ENCODE results near the gene DPP6. TPM values are rescaled to one million over a fixed set of nuclear protein-coding genes. Genes with fewer than 3 reads are reported as not detected.

DPP6 gene
- total and polyA plus RNA-seq, 2 experiments from 2014 or later = 0.20 to 0.44 TPM

- 94% methylated on average over 4 of the region's 4 CpGs for WGBS (ENCODE audit: low lambda C conversion rate, missing lambda C conversion rate)
- Histone ChIP-seq H3K4me3 (no peak overlapping the region), H3K4me1 (ENCODE audit: insufficient read depth) (no peaks in the 10 kb centered on the region), H2AFZ (no peak overlapping the region), H3K4me2 (no peak overlapping the region), H3K79me2 (no peaks in the 10 kb centered on the region), H4K20me1 (ENCODE audit: insufficient read depth, poor library complexity, severe bottlenecking) (no peaks in the 10 kb centered on the region), H3K27ac (no peak overlapping the region), H3K36me3 (replicated peaks; ENCODE audit: insufficient read depth, low read depth) (no peaks in the 10 kb centered on the region), H3K27me3 (no peaks in the 10 kb centered on the region), H3K9me3 (ENCODE audit: low read depth) (no peaks in the 10 kb centered on the region), H3K9me2 (replicated peaks; ENCODE audit: insufficient read depth) (no peaks in the 10 kb centered on the region)
- TF ChIP-seq EZH2 (IDR thresholded peaks at IDR 0.05; ENCODE audit: borderline replicate concordance) (no peak), EZH2phosphoT487 (IDR thresholded peaks at IDR 0.05; ENCODE audit: low read depth, severe bottlenecking, unreplicated experiment) (no peak)
- TF ChIP-seq, protein P1, sequence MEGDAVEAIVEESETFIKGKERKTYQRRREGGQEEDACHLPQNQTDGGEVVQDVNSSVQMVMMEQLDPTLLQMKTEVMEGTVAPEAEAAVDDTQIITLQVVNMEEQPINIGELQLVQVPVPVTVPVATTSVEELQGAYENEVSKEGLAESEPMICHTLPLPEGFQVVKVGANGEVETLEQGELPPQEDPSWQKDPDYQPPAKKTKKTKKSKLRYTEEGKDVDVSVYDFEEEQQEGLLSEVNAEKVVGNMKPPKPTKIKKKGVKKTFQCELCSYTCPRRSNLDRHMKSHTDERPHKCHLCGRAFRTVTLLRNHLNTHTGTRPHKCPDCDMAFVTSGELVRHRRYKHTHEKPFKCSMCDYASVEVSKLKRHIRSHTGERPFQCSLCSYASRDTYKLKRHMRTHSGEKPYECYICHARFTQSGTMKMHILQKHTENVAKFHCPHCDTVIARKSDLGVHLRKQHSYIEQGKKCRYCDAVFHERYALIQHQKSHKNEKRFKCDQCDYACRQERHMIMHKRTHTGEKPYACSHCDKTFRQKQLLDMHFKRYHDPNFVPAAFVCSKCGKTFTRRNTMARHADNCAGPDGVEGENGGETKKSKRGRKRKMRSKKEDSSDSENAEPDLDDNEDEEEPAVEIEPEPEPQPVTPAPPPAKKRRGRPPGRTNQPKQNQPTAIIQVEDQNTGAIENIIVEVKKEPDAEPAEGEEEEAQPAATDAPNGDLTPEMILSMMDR (IDR thresholded peaks at IDR 0.05; ENCODE audit: poor library complexity) = no peak
- no peak for DNase-seq (ENCODE audit: low spot score)
Measured at GRCh38 chr7:154915600-154915999, 863.4 kb downstream of the DPP6 start.

GRCh38 chr7:154916381-154916780 lies 864.2 kb downstream of the DPP6 start:
- no peaks in the 10 kb centered on the region for H4K20me1 ChIP-seq (ENCODE audit: insufficient read depth, poor library complexity, severe bottlenecking)
- H3K79me2 ChIP-seq = no peaks in the 10 kb centered on the region
- TF ChIP-seq EZH2phosphoT487 (IDR thresholded peaks at IDR 0.05; ENCODE audit: low read depth, severe bottlenecking, unreplicated experiment) = no peak
- TF ChIP-seq, protein P1 (IDR thresholded peaks at IDR 0.05; ENCODE audit: poor library complexity) = no peak
- TF ChIP-seq EZH2 (IDR thresholded peaks at IDR 0.05; ENCODE audit: borderline replicate concordance) = no peak
- H3K9me3 ChIP-seq (ENCODE audit: low read depth) = no peaks in the 10 kb centered on the region
- DNase-seq (ENCODE audit: low spot score) = no peak
- H3K27me3 ChIP-seq = no peaks in the 10 kb centered on the region
- no peaks in the 10 kb centered on the region for H3K4me1 ChIP-seq (ENCODE audit: insufficient read depth)
- no peaks in the 10 kb centered on the region for H3K36me3 ChIP-seq (replicated peaks; ENCODE audit: insufficient read depth, low read depth)
- H3K27ac ChIP-seq = no peak overlapping the region
- no peak overlapping the region for H3K4me2 ChIP-seq
- H3K4me3 ChIP-seq = no peak overlapping the region
- WGBS (ENCODE audit: low lambda C conversion rate, missing lambda C conversion rate) = 85% methylated on average over 7 of the region's 14 CpGs
- no peak overlapping the region for H2AFZ ChIP-seq
- no peaks in the 10 kb centered on the region for H3K9me2 ChIP-seq (replicated peaks; ENCODE audit: insufficient read depth)

- H3K27me3 ChIP-seq = no peaks in the 10 kb centered on the region
- no peaks in the 10 kb centered on the region for H3K4me1 ChIP-seq (ENCODE audit: insufficient read depth)
- no peaks in the 10 kb centered on the region for H3K9me3 ChIP-seq (ENCODE audit: low read depth)
- no peak overlapping the region for H3K4me2 ChIP-seq
- H3K4me3 ChIP-seq = no peak overlapping the region
- no peak for TF ChIP-seq EZH2 (IDR thresholded peaks at IDR 0.05; ENCODE audit: borderline replicate concordance)
- no peak for TF ChIP-seq EZH2phosphoT487 (IDR thresholded peaks at IDR 0.05; ENCODE audit: low read depth, severe bottlenecking, unreplicated experiment)
- H3K79me2 ChIP-seq = no peaks in the 10 kb centered on the region
- H3K36me3 ChIP-seq (replicated peaks; ENCODE audit: insufficient read depth, low read depth) = no peaks in the 10 kb centered on the region
- no peak for DNase-seq (ENCODE audit: low spot score)
- WGBS (ENCODE audit: low lambda C conversion rate, missing lambda C conversion rate) = 88% methylated on average over 13 of the region's 13 CpGs
- H3K27ac ChIP-seq = no peak overlapping the region
- no peaks in the 10 kb centered on the region for H3K9me2 ChIP-seq (replicated peaks; ENCODE audit: insufficient read depth)
- H4K20me1 ChIP-seq (ENCODE audit: insufficient read depth, poor library complexity, severe bottlenecking) = no peaks in the 10 kb centered on the region
- H2AFZ ChIP-seq = no peak overlapping the region
Measured at GRCh38 chr7:154916856-154917807, 864.9 kb downstream of the DPP6 start.

DNA sequence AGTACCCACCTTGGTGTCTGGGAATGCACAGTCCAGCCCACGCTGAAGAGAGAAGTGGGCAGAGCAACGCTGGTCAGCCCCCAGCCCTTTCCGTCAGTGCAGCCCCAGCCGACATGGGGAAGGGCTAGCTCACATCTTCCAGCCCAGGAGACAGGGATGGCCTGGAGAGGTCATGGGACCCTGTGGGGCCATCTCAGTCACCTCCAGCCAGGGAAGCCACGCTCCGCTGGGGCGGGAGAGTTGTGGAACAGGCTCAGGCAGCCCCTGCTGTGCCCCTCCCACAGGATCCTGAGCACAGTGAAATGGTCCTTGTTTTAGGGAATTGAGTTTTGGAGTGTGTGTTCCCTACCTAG lies 865.6 kb downstream of the DPP6 start:
- WGBS (ENCODE audit: low lambda C conversion rate, missing lambda C conversion rate) = 85% methylated on average over 7 of the region's 7 CpGs
- Histone ChIP-seq H3K4me1 (ENCODE audit: insufficient read depth) (no peaks in the 10 kb centered on the region), H3K79me2 (no peaks in the 10 kb centered on the region), H3K36me3 (replicated peaks; ENCODE audit: insufficient read depth, low read depth) (no peaks in the 10 kb centered on the region), H3K27me3 (no peaks in the 10 kb centered on the region), H3K4me3 (no peak overlapping the region), H4K20me1 (ENCODE audit: insufficient read depth, poor library complexity, severe bottlenecking) (no peaks in the 10 kb centered on the region), H3K27ac (no peak overlapping the region), H3K9me2 (replicated peaks; ENCODE audit: insufficient read depth) (no peaks in the 10 kb centered on the region), H3K9me3 (ENCODE audit: low read depth) (no peaks in the 10 kb centered on the region), H3K4me2 (no peak overlapping the region), H2AFZ (no peak overlapping the region)
- no peak for DNase-seq (ENCODE audit: low spot score)
- no peak for TF ChIP-seq EZH2 (IDR thresholded peaks at IDR 0.05; ENCODE audit: borderline replicate concordance)
- TF ChIP-seq, protein P1 (IDR thresholded peaks at IDR 0.05; ENCODE audit: poor library complexity) = no peak
- TF ChIP-seq EZH2phosphoT487 (IDR thresholded peaks at IDR 0.05; ENCODE audit: low read depth, severe bottlenecking, unreplicated experiment) = no peak
